GM18508 (cell line): ENCODE measurements around the gene B3GNT2.
"Not testable (repeated sequence)": the region's sequence is repeated elsewhere in the genome, so short reads cannot be mapped to it uniquely, and the experiment has no call there.

ENCODE experiments used
- ATAC-seq: cut with Tn5 transposase; IDR thresholded peaks from one replicate; pipeline ENCODE4 v1.9.1; 2021; ENCODE audit warnings: moderate number of reproducible peaks; ENCODE audit not compliant: insufficient read depth, unreplicated experiment

B3GNT2 gene

DNA sequence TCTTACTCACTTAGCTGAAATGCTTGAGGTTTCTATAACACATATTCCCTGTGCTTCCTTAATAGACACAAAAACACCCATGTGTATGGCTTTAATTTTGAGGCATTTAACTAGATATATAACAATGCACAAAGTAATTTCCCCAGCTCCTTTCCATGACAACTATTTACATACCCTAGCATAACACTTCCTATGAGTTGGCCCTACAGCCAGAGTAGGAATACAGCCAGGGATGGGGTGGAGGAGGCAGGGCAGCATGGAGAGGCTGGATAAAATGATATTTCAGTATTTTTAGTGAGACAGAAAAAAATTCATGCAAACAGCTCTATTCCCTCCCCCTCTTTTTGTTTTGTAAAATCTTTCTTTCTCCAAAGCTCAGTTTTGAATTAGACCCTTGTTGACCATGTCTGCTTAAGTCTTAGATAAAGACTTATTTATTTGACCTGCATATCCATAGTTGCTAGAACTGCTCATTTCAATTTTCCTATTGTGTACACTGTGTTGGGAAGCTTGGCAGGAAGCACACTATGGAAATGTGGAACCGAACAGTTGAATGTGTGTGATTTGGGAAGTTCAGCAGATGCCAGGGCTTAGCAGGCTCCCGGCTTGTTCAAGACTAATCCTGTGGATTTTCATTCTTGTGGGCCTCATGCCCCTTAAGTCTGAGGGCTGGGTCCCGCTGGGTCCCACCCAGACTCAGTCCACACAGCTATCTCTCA lies 11.2 kb upstream of the B3GNT2 start:
- ATAC-seq, result no peak

DNA sequence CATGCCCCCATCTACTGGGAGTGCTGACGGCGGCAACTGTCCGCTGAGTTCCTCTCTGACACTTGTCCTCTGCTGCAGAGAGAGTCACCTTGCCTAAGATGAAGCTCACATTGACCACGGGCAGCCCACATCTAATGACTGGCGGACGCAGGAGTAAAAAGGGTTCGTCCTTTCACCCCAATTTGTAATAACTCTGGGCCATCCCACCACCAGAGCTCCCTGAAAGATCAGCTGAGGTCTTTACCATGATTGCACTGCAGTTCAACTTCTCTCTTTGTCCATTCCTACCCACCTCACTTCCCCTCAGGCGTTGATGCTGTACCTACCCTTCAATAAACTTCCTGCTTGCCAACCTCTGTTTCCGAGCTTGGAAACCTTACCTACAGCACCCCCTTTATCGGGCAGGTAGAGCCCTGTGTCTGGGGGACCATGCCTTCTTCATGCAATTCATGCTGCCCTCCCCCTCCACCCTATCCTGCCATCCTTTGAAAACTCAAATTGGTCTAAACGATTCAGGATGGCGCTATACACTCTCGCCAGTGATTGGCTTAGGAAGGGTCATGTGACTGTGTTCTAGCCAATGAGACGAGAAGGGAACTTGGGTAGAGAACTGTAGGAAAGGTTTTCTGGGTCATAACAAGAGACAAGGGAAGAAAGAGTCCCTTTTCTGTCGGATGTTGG lies 10.3 kb upstream of the B3GNT2 start:
- ATAC-seq, result no peak

DNA sequence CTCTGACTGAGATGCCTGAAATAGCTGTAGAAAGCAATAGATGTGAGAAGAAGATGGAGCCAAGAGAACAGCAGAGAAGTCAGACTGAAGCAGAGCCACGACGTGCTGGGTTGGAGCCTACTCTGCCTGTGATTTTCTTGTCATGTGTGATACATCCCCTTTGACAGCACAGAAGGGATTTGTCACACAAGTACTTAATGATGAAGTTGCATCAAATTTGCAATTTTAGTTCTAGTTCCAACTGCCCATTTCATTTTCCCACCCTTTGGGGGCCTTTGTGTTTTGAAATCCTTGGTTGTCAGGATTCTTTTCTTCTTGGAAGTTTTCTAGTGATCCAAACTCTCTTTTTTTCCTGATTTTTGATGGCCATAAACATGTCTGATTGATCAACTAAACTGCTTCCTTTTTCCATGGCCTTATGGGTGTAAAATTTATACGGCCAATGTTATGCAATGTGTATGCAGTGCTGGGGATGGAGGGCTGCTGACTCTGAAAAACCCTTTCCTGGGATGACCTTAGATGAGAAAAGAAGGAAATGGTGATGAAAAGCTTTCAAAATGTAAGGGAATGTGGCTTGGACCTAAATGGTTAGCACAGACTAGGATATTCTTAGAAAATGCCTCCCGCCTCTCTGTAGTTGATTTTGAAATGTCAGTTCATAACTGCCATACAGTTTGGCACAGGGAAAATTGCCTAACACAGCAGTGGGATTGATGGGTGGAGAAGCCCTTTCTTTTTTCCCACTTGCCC lies 9.6 kb upstream of the B3GNT2 start:
- no peak for ATAC-seq

DNA sequence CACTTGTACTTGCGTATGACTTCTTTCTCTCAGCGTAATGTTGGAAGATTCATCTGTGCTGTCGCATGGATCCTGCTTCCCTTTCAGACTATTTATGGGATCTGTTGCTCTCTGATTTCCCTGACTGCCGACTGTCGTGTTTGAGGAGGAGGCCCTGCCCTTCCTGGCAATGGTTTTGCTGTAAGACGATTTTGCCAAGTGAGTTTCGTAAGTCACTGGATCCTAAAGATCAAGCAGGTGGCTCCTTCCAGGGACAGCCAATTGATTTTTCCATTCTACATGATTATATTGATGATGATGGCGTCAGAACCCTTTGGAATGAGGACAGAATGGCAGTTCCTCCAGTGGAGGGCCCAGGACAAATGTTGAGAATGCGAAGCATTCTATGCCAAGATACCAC lies 8.7 kb upstream of the B3GNT2 start:
- ATAC-seq, result no peak

DNA sequence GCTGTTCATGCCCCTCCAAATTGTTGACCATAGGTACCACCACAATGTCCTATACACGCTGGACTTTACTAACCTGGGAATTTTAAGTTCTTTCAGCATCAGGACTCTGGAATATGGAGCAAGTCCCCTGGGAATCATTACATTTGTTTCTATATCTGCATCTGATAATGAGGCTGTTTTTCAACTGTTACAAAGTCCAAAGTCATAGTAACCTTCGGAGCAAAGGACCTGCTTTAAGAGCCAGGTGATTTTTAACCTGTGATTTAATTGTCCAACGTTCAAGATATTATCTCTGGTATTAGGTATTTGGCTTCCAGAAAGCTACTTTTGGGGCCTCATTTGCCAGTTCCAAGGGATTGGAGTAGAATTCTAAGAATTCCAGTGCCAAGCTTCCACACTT lies 7.5 kb upstream of the B3GNT2 start:
- no peak for ATAC-seq

DNA sequence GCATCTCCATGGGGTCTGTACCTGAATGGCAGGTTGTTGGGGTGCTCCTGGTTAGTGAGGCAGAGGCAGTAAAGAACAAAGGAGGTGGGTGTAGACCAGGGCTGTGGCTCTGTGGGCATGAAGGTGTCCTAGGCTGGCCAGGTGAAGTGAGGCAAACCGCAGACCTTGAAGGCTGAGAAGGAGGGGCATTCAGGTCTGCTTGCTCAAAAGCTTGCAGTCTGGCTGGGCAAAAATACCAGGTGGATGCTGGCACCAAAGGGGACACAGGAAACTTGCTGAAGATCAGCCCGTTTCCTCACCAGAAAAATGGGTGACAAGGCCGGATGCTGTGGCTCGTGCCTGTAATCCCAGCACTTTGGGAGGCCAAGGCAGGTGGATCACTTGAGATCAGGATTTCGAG lies 6.7 kb upstream of the B3GNT2 start:
- no peak for ATAC-seq

- ATAC-seq, result no peak
Observed at GRCh38 chr2:62192811-62193210, 3.1 kb upstream of the B3GNT2 start.

- no peak for ATAC-seq
Observed at GRCh38 chr2:62194558-62195420, 1.1 kb upstream of the B3GNT2 start.

- no peak for ATAC-seq
Observed at GRCh38 chr2:62196278-62196901, 475 bp downstream of the B3GNT2 start.

DNA sequence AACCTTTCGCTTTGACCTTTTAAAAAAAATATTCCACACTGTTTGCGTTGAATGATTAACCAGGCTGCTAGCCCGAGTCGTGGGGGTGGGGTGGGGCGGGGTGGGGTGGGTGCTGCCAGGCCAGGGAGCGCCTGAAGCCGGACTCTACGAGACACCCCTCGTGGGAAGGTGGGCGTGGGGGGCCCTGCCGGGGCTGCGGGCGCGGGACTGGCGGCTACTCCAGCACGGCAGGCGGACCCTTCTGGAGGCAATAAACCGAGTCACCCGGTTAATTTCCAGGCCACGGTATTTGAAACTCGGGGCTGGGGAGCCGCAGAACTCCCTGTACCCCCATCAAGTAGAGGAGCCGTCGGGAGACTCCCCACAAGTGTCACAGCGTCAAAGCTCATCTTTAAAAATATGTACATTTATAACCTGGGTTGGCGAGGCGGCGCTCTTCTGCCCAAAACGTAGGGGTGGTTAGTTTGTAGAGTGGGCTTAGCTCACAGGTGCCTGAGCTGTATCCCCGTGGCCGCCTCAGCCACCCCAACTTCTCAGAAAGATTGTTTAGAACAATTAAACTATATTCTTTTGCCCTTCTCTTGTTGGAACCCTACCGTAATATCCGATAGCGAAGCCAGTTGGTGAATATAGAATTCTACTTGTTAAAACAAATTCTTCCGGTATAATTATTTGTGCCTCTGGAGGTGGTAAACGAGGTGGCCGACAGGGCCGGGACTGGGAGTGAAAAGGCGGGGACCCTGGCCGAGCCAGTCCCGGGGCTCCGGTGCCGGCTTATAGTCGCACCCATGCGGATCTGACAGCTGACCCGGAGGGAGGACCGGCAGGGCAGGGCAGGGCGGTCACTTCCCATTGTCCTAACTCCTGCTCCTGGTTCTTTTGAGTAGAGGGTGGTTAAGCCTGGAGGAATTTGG lies 1.4 kb downstream of the B3GNT2 start:
- ATAC-seq, result no peak

DNA sequence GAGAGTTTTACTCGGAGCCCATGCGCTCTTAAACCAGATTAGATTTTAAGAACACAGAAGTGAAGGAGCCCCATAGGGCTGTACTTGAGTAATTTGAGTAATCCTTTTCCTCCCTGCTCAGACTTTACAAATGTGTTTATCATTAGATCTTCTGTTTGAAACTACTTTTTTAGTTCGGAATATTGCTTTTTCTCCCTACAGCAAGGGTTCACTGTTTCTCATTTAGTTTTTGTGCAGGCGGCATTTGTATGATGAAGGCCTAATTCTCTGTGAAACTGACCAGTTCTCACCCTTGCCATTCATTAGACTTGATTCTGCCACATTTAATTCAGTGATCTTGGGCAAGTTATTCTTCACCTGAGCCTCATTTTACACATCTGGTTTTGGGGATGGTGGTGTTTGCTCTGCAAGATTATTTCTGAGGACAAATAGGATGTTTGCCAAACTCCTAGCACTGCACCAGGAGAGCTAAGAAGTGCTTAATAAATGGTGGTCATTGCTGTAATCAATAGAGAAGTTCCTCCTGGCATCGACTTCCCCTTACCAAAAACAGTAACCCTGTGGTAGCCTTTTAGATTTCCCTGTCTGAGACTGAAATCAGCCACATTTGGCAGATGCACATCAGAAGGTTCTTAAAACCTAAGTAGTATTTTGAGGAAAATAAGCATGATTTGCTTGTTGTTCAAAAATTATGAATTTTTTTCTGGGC lies 2.2 kb downstream of the B3GNT2 start:
- ATAC-seq, result no peak

- not testable (repeated sequence) for ATAC-seq
Observed at GRCh38 chr2:62198854-62199253, 2.9 kb downstream of the B3GNT2 start.

DNA sequence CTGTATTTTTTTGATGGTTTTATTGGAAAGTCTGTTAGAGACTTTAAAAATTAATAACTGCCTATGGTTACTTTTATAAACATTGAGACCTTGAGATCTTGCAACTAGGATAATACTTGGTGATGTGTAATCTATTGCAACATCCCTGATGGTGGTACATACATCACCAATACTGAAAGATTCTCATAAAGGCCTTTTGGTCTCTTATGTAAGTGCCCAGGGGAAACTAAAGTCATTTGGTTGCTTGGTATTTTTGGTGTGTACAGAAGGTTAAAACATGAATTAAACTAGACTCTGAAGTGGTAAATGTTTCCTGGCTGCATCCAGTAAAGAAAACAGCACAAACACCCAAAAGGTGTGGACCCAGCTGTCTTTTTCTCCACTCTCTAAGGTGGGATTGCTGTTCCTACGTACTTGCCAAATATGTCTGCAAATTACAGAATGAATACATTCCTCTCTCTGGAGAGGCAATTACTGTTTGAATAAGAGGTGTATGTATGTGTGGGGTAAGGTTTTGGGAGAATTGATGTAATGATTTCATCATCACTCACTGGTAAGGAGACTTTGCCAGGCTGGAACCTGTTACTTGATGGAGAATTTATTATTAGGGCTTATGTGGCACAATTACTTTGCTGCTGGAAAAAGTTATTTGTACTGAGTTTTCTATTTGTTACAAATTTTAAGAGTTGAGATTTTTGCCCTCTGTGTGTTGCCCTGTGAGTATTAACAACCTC lies 3.6 kb downstream of the B3GNT2 start:
- no peak for ATAC-seq

- ATAC-seq, result no peak
Observed at GRCh38 chr2:62200291-62200841, 4.5 kb downstream of the B3GNT2 start.

DNA sequence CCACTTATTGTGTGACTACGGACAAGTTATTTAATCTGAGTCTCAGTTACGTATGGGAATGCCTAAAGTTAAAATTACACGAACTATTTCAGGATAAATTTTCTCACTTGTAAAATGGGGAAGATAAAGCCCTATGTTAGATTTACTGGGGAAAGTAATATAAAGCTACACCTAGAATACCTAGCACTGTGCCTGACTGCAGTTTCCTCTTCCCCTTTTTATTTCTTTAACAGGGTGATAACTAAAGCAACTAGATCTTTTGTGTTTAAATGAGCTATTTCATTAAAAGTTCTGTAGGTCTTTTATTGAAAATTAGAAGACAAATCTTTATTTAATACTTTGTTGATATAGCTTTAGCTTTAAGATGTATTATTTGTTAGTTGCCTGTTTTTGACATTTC lies 5.0 kb downstream of the B3GNT2 start:
- no peak for ATAC-seq

DNA sequence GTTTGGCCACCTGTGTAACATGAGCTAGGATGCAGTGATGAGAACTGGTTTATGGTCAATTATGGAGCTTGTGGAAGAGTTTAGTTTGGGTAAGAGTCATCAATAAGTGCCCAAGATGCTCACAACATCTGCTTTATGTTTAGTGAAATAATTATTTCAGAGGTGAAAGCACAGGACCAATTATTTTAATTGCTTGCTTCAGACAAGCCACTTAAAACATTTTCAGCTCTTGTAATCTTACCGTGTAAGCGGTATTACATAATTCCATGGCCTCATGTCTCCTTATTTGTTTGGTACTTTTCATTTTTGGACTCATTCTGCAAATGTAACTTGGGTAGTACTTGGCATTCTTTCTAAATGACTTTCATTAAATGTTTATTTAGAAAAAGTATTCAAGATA lies 5.4 kb downstream of the B3GNT2 start:
- no peak for ATAC-seq

GRCh38 chr2:62202019-62202722 lies 6.3 kb downstream of the B3GNT2 start:
- no peak for ATAC-seq
